ENCODE data around the gene PCYT1A. TPM values are rescaled to one million over a fixed set of nuclear protein-coding genes. Genes with fewer than 3 reads are reported as not detected.
"Not testable (repeated sequence)": the region's sequence is repeated elsewhere in the genome, so short reads cannot be mapped to it uniquely, and the experiment has no call there.

PCYT1A gene
- polyA plus RNA-seq, 3 donors = 24.3 to 99.6 (median 31.6) TPM

DNA sequence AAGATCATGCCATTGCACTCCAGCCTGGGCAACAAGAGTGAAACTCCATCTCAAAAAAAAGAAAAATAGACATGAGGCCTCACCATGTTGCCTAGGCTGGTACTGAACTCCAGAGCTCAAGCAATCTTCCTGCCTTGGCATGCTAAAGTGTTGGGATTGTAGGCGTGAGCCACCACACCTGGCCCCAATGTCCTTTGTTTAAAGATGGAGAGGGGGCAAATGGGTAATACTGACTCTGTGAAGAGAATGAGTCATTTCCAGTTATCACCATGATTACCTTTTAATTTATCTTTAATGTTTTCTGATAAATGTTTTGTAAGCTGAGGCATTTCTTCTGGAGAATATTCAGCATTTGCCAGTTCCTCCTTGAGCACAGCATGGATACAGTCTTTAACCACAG is 28.3 kb upstream of the PCYT1A start:
- TF ChIP-seq, protein P1, sequence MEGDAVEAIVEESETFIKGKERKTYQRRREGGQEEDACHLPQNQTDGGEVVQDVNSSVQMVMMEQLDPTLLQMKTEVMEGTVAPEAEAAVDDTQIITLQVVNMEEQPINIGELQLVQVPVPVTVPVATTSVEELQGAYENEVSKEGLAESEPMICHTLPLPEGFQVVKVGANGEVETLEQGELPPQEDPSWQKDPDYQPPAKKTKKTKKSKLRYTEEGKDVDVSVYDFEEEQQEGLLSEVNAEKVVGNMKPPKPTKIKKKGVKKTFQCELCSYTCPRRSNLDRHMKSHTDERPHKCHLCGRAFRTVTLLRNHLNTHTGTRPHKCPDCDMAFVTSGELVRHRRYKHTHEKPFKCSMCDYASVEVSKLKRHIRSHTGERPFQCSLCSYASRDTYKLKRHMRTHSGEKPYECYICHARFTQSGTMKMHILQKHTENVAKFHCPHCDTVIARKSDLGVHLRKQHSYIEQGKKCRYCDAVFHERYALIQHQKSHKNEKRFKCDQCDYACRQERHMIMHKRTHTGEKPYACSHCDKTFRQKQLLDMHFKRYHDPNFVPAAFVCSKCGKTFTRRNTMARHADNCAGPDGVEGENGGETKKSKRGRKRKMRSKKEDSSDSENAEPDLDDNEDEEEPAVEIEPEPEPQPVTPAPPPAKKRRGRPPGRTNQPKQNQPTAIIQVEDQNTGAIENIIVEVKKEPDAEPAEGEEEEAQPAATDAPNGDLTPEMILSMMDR (IDR thresholded peaks at IDR 0.05) = no peak
- H3K4me2 ChIP-seq (replicated peaks; ENCODE audit: extremely low read depth, low read length, poor library complexity, severe bottlenecking) = no peak overlapping the region
- H3K9me3 ChIP-seq (replicated peaks in 1 of 2; ENCODE audit: control insufficient read depth in 1 of 2, insufficient read depth in 1 of 2, low read length in 2 of 2) = no peaks in the 10 kb centered on the region
- H3K79me2 ChIP-seq (ENCODE audit: insufficient read depth, low read length) = peaks cover 5% of the 10 kb centered on the region
- H3K4me3 ChIP-seq (replicated peaks in 1 of 3; ENCODE audit: low read depth in 2 of 3, low read length in 3 of 3) = no peak overlapping the region
- no CpG with 5 or more reads among the region's 1 CpG for WGBS (ENCODE audit: insufficient coverage)
- Mint-ChIP-seq H3K4me3 (no peak overlapping the region), H3K27ac (no peak overlapping the region), H3K9me3 (no peaks in the 10 kb centered on the region), H3K36me3 (peaks cover 0 to 2% of the 10 kb centered on the region in 2 donors), H3K27me3 (ENCODE audit: low read depth in 3 of 3) (peaks cover 0 to 1% (median 1%) of the 10 kb centered on the region in 3 donors), H3K4me1 (peaks cover 16% of the 10 kb centered on the region)
- intact Hi-C loops (cut with micrococcal nuclease) = loop anchor here in 1 of 2 donors (5.0 to 10.0 kb wide), 2 partner anchors 41 to 99 kb away; no protein-coding TSS in a partner anchor
- H3K27ac ChIP-seq (ENCODE audit: low read depth in 1 of 2, low read length in 2 of 2) = no peak overlapping the region
- peaks cover 0 to 2% of the 10 kb centered on the region in 2 donors for H3K36me3 ChIP-seq (replicated peaks in 1 of 2; ENCODE audit: control insufficient read depth in 1 of 2, insufficient read depth in 2 of 2, low read length in 2 of 2)
- peaks cover 4 to 14% of the 10 kb centered on the region in 2 donors for H3K4me1 ChIP-seq (ENCODE audit: control insufficient read depth in 1 of 2, insufficient read depth in 2 of 2, low read length in 2 of 2)
- H3K9ac ChIP-seq (ENCODE audit: insufficient read depth, low read length, poor library complexity, severe bottlenecking) = no peak overlapping the region
- no peaks in the 10 kb centered on the region for H4K20me1 ChIP-seq (ENCODE audit: insufficient read depth, low read length)
- H3K27me3 ChIP-seq (ENCODE audit: control insufficient read depth in 2 of 2, insufficient read depth in 2 of 2, low read length in 2 of 2) = no peaks in the 10 kb centered on the region
- no peak for DNase-seq
- no peak overlapping the region for H2AFZ ChIP-seq (ENCODE audit: insufficient read depth, low read depth, low read length, poor library complexity, severe bottlenecking)

DNA sequence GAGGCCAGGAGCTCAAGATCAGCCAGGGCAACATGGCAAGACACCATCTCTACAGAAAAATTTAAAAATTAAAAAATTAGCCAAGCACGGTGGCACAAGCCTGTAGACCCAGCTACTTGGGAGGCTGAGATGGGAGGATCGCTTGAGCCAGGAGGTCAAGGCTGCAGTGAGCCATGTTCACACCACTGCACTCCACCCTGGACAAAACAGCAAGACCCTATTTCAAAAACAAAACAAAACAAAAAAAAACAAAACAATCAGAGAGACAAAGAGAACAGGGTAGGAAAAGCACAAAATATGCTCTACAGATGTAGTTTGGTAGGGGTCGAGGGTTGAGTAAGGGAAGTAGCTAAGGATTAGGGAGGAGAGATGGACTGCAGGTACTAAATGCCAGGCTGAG is 27.1 kb upstream of the PCYT1A start:
- Histone ChIP-seq H3K4me1 (ENCODE audit: control insufficient read depth in 1 of 2, insufficient read depth in 2 of 2, low read length in 2 of 2) (peaks cover 2 to 6% of the 10 kb centered on the region in 2 donors), H3K4me3 (replicated peaks in 1 of 3; ENCODE audit: low read depth in 2 of 3, low read length in 3 of 3) (no peak overlapping the region), H3K4me2 (replicated peaks; ENCODE audit: extremely low read depth, low read length, poor library complexity, severe bottlenecking) (no peak overlapping the region), H3K36me3 (replicated peaks in 1 of 2; ENCODE audit: control insufficient read depth in 1 of 2, insufficient read depth in 2 of 2, low read length in 2 of 2) (peaks cover 0 to 2% of the 10 kb centered on the region in 2 donors), H2AFZ (ENCODE audit: insufficient read depth, low read depth, low read length, poor library complexity, severe bottlenecking) (no peak overlapping the region), H3K27ac (ENCODE audit: low read depth in 1 of 2, low read length in 2 of 2) (no peak overlapping the region), H3K9ac (ENCODE audit: insufficient read depth, low read length, poor library complexity, severe bottlenecking) (no peak overlapping the region), H4K20me1 (ENCODE audit: insufficient read depth, low read length) (no peaks in the 10 kb centered on the region), H3K27me3 (ENCODE audit: control insufficient read depth in 2 of 2, insufficient read depth in 2 of 2, low read length in 2 of 2) (no peaks in the 10 kb centered on the region), H3K9me3 (replicated peaks in 1 of 2; ENCODE audit: control insufficient read depth in 1 of 2, insufficient read depth in 1 of 2, low read length in 2 of 2) (no peaks in the 10 kb centered on the region), H3K79me2 (ENCODE audit: insufficient read depth, low read length) (peaks cover 5% of the 10 kb centered on the region)
- 89% methylated on average over 1 of the region's 3 CpGs for WGBS (ENCODE audit: insufficient coverage)
- Mint-ChIP-seq H3K9me3 (no peaks in the 10 kb centered on the region), H3K36me3 (peaks cover 0 to 2% of the 10 kb centered on the region in 2 donors), H3K4me1 (peaks cover 14% of the 10 kb centered on the region), H3K27ac (peak overlapping the region in 1 of 7 donors; percentile 6), H3K4me3 (no peak overlapping the region), H3K27me3 (ENCODE audit: low read depth in 3 of 3) (peaks cover 0 to 5% (median 1%) of the 10 kb centered on the region in 3 donors)
- DNase-seq = no peak
- intact Hi-C loops (cut with micrococcal nuclease) = loop anchor here in 1 of 2 donors (10.0 kb wide), 1 partner anchor 100 kb away; no protein-coding TSS in a partner anchor
- TF ChIP-seq, protein P1 (IDR thresholded peaks at IDR 0.05) = no peak

DNA sequence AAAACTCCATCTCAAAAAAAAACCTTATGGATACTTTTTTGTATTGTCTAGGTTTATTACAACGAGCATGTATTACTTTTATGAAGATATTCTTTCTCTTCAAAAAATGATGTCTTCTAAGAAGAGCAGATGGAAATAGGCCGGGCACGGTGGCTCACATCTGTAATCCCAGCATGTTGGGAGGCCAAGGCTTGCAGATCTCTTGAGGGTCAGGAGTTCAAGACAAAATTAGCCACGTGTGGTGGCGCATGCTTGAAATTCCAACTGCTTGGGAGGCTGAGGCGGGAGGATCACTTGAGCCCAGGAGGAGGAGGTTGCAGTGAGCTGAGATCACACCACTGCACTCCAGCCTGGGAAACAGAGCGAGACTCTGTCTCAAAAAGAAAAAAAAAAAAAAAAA is 26.6 kb upstream of the PCYT1A start:
- intact Hi-C loops (cut with micrococcal nuclease) = loop anchor here in 1 of 2 donors (10.0 kb wide), 1 partner anchor 101 kb away; no protein-coding TSS in a partner anchor
- H3K27ac Mint-ChIP-seq; H3K9ac ChIP-seq (ENCODE audit: insufficient read depth, low read length, poor library complexity, severe bottlenecking); H3K79me2 ChIP-seq (ENCODE audit: insufficient read depth, low read length); H3K4me3 Mint-ChIP-seq; H3K4me2 ChIP-seq (replicated peaks; ENCODE audit: extremely low read depth, low read length, poor library complexity, severe bottlenecking); H3K27me3 ChIP-seq (ENCODE audit: control insufficient read depth in 2 of 2, insufficient read depth in 2 of 2, low read length in 2 of 2); H2AFZ ChIP-seq (ENCODE audit: insufficient read depth, low read depth, low read length, poor library complexity, severe bottlenecking); H4K20me1 ChIP-seq (ENCODE audit: insufficient read depth, low read length); H3K36me3 ChIP-seq (replicated peaks in 1 of 2; ENCODE audit: control insufficient read depth in 1 of 2, insufficient read depth in 2 of 2, low read length in 2 of 2); H3K27ac ChIP-seq (ENCODE audit: low read depth in 1 of 2, low read length in 2 of 2); H3K9me3 ChIP-seq (replicated peaks in 1 of 2; ENCODE audit: control insufficient read depth in 1 of 2, insufficient read depth in 1 of 2, low read length in 2 of 2); H3K4me1 ChIP-seq (ENCODE audit: control insufficient read depth in 1 of 2, insufficient read depth in 2 of 2, low read length in 2 of 2); H3K9me3 Mint-ChIP-seq; H3K27me3 Mint-ChIP-seq (ENCODE audit: low read depth in 3 of 3); H3K36me3 Mint-ChIP-seq; H3K4me3 ChIP-seq (replicated peaks in 1 of 3; ENCODE audit: low read depth in 2 of 3, low read length in 3 of 3); DNase-seq: not testable (repeated sequence)
- WGBS (ENCODE audit: insufficient coverage) = 100% methylated on average over 4 of the region's 7 CpGs
- H3K4me1 Mint-ChIP-seq = peaks cover 10% of the 10 kb centered on the region

Data from CD14-positive monocyte (primary cell).